Thoracic aorta (tissue), 2 donors: Measurements from ENCODE around the gene FGF7. TPM values are rescaled to one million over a fixed set of nuclear protein-coding genes. Genes with fewer than 3 reads are reported as not detected.
A peak's percentile ranks its signal among the peaks of the same experiment; 100 is the strongest.
"Not testable (repeated sequence)": the region's sequence is repeated elsewhere in the genome, so short reads cannot be mapped to it uniquely, and the experiment has no call there.

Source experiments
- ATAC-seq: fragments of 150-250 bp; one replicate; pipeline ENCODE4 v1.8.0; 2017; ENCODE audit warnings: low read depth; ENCODE audit not compliant: insufficient number of reproducible peaks, low FRiP score
- DNase-seq: peaks from one replicate; pipeline ENCODE4 v3.0.0-alpha.2; 2020; ENCODE audit warnings: low spot score
- H3K27ac ChIP-seq, 2 donors: fragments of 200-600 bp; sonication (generic); 1 replicate in 1 of 2; 2 replicates in 1 of 2; pipeline ENCODE4 v1.5.1; 2016; ENCODE audit warnings: mild to moderate bottlenecking in 2 of 2, moderate library complexity in 2 of 2
- H3K27me3 ChIP-seq: fragments of 200-600 bp; sonication (generic); replicated peaks from 2 replicates; pipeline ENCODE4 v1.6.0; 2016; ENCODE audit warnings: mild to moderate bottlenecking; ENCODE audit not compliant: insufficient read depth
- H3K36me3 ChIP-seq: fragments of 200-600 bp; sonication (generic); one replicate; pipeline ENCODE4 v1.5.1; 2016
- H3K4me1 ChIP-seq, 2 donors: fragments of 200-600 bp; sonication (generic); 1 replicate in 1 of 2; 2 replicates in 1 of 2; pipeline versions ENCODE4 v1.5.1 to v1.6.0; 2016; ENCODE audit warnings: low read depth in 2 of 2, mild to moderate bottlenecking in 1 of 2; ENCODE audit not compliant: control insufficient read depth in 1 of 2
- H3K4me3 ChIP-seq: fragments of 200-600 bp; sonication (generic); 2 replicates; pipeline ENCODE4 v1.5.1; 2016; ENCODE audit warnings: mild to moderate bottlenecking
- H3K9me3 ChIP-seq: fragments of 200-600 bp; sonication (generic); 2 replicates; pipeline ENCODE4 v1.5.1; 2016
- CTCF ChIP-seq: fragments of 200-600 bp; sonication (generic); IDR thresholded peaks from one replicate; pipeline ENCODE4 v1.5.1; 2019; ENCODE audit warnings: antibody characterized with exemption
- total RNA-seq, 2 donors: library from RNA; depleted of rRNA; stranded (reverse); fragments of >200 nt; gene quantifications; one replicate each; pipeline versions ENCODE4 v1.1.0 to v1.2.3, GENCODE V29; 2016

Gene FGF7
- total RNA-seq, 2 donors from 2014 or later: 12.7 to 63.6 TPM

GRCh38 chr15:49464522-49464921, 41.5 kb downstream of the FGF7 start:
- H3K36me3 ChIP-seq: no peaks in the 10 kb centered on the region
- peaks cover 11 to 21% of the 10 kb centered on the region in 2 donors for H3K4me1 ChIP-seq

GRCh38 chr15:49466119-49466518, 43.1 kb downstream of the FGF7 start:
- Histone ChIP-seq H3K4me3 (peak overlapping the region; percentile 15), H3K4me1 (peaks cover 11 to 21% of the 10 kb centered on the region in 2 donors), H3K36me3 (no peaks in the 10 kb centered on the region), H3K9me3 (no peaks in the 10 kb centered on the region), H3K27me3 (no peaks in the 10 kb centered on the region), H3K27ac (no peak overlapping the region)
- no peak for TF ChIP-seq CTCF
- DNase-seq (no peak), ATAC-seq (no peak)

More at GRCh38 chr15:49464522-49464921, 41.5 kb downstream of the FGF7 start:
- Histone ChIP-seq H3K27me3 (no peaks in the 10 kb centered on the region), H3K9me3 (no peaks in the 10 kb centered on the region), H3K4me3 (no peak overlapping the region), H3K27ac (no peak overlapping the region)
- ATAC-seq (no peak), DNase-seq (no peak)
- no peak for TF ChIP-seq CTCF

- Histone ChIP-seq H3K4me1 (peaks cover 0 to 10% of the 10 kb centered on the region in 2 donors), H3K4me3 (no peak overlapping the region), H3K36me3 (no peaks in the 10 kb centered on the region), H3K27me3 (no peaks in the 10 kb centered on the region), H3K27ac (no peak overlapping the region), H3K9me3 (no peaks in the 10 kb centered on the region)
- DNase-seq (no peak), ATAC-seq (no peak)
- TF ChIP-seq CTCF: no peak
Observed at GRCh38 chr15:49467746-49468480, 44.9 kb downstream of the FGF7 start.

GRCh38 chr15:49468481-49468839, 45.4 kb downstream of the FGF7 start:
- H3K9me3 ChIP-seq: no peaks in the 10 kb centered on the region
- ATAC-seq (no peak), DNase-seq (no peak)
- TF ChIP-seq CTCF: no peak
- peaks cover 0 to 10% of the 10 kb centered on the region in 2 donors for H3K4me1 ChIP-seq
- H3K27me3 ChIP-seq: no peaks in the 10 kb centered on the region
- no peak overlapping the region for H3K4me3 ChIP-seq
- H3K27ac ChIP-seq: no peak overlapping the region
- H3K36me3 ChIP-seq: no peaks in the 10 kb centered on the region

GRCh38 chr15:49471248-49471647, 48.2 kb downstream of the FGF7 start:
- not testable (repeated sequence) for ATAC-seq, H3K9me3 ChIP-seq, H3K27me3 ChIP-seq, H3K36me3 ChIP-seq, DNase-seq, H3K4me3 ChIP-seq, H3K27ac ChIP-seq
- peaks cover 0 to 10% of the 10 kb centered on the region in 2 donors for H3K4me1 ChIP-seq

- no peak overlapping the region for H3K27ac ChIP-seq
- H3K27me3 ChIP-seq: no peaks in the 10 kb centered on the region
- H3K4me1 ChIP-seq: peaks cover 0 to 6% of the 10 kb centered on the region in 2 donors
- ATAC-seq (no peak), DNase-seq (no peak)
- H3K9me3 ChIP-seq: no peaks in the 10 kb centered on the region
- H3K4me3 ChIP-seq: no peak overlapping the region
- H3K36me3 ChIP-seq: no peaks in the 10 kb centered on the region
- TF ChIP-seq CTCF: no peak
Observed at GRCh38 chr15:49471733-49472132, 48.7 kb downstream of the FGF7 start.
